T-helper 17 cell (primary cell): Measurements from ENCODE around the gene MCFD2. TPM values are rescaled to one million over a fixed set of nuclear protein-coding genes. Genes with fewer than 3 reads are reported as not detected.

ENCODE experiments used
- ATAC-seq: fragments of 150-1000 bp; cut with Tn5 transposase; 2 replicates; pipeline ENCODE4 v1.10.0; 2021; ENCODE audit warnings: mild to moderate bottlenecking, moderate library complexity
- DNase-seq, 3 donors: peaks; one replicate each; pipeline versions ENCODE4 v3.0.0 to v3.0.0-alpha.2; 2020 to 2021
- H3K9me3 ChIP-seq: one replicate; pipeline ENCODE4 v1.7.0; 2013; ENCODE audit warnings: low read length, mild to moderate bottlenecking; ENCODE audit not compliant: control insufficient read depth, poor library complexity, severe bottlenecking
- H3K27ac Mint-ChIP-seq: one replicate; pipeline ENCODE4 v1.8.0; 2022; ENCODE audit warnings: mild to moderate bottlenecking, moderate library complexity, mixed read lengths
- H3K27me3 Mint-ChIP-seq: one replicate; pipeline ENCODE4 v1.8.0; 2022; ENCODE audit warnings: mixed read lengths
- H3K36me3 Mint-ChIP-seq: one replicate; pipeline ENCODE4 v1.8.0; 2022; ENCODE audit warnings: low read depth, mixed read lengths
- H3K4me1 Mint-ChIP-seq: one replicate; pipeline ENCODE4 v1.8.0; 2022; ENCODE audit warnings: mild to moderate bottlenecking, mixed read lengths
- H3K4me3 Mint-ChIP-seq: one replicate; pipeline ENCODE4 v1.8.0; 2022; ENCODE audit warnings: mild to moderate bottlenecking, moderate library complexity, mixed read lengths
- total RNA-seq, 4 donors: library from RNA in 2 of 4; stranded (reverse) in 2 of 4; gene quantifications; one replicate each; pipeline ENCODE4 v1.2.3 and lab custom pipeline; 2022 to 2026

Gene MCFD2
- total RNA-seq, 2 donors from 2014 or later, result 29.0 to 41.9 TPM

DNA sequence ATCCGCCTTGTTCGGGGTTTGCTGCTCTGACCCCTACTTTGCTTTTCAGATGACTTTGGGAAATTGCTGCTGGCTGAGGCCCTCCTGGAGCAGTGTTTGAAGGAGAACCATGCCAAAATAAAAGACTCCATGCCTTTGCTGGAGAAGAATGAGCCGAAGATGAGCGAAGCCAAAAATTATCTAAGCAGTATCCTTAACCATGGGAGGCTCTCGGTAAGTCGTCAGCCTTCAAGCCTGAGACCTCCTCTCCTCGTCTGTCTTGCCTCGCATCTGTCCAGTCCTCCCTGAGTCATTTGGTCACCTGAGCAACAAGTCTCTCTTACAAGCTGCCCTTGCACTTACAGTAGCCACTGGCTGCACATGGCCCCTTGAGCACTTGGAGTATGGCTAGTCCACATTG is 34.7 kb upstream of the MCFD2 start:
- Mint-ChIP-seq H3K4me1 (peaks cover 41% of the 10 kb centered on the region), H3K4me3 (peak overlapping the region; percentile 12), H3K27me3 (no peaks in the 10 kb centered on the region), H3K36me3 (peaks cover 5% of the 10 kb centered on the region), H3K27ac (peak overlapping the region; percentile 67)
- no peaks in the 10 kb centered on the region for H3K9me3 ChIP-seq
- no peak for ATAC-seq
- DNase-seq, result no peak

DNA sequence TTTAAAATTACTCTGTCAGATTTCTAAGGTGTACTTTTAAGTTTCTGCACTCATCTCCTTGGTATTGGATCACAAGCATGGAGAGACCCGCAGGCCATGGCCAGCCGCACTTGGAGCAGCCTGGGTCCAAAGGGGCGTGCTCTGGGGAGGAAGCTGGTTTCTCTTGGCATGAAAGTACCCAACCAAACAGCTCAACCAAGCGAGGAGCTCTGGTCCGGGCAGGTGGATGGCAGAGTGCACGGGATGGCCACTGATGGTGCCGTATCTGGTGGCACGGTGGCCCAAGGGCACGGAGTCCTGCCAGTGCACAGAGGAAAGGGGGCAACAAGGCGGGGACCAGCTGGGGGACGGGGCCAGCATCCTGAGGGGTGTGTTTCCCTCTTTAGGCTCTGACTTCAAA is 32.2 kb upstream of the MCFD2 start:
- Mint-ChIP-seq H3K4me3 (no peak overlapping the region), H3K4me1 (peaks cover 45% of the 10 kb centered on the region), H3K36me3 (peaks cover 2% of the 10 kb centered on the region), H3K27ac (peak overlapping the region; percentile 82), H3K27me3 (no peaks in the 10 kb centered on the region)
- H3K9me3 ChIP-seq, result no peaks in the 10 kb centered on the region
- ATAC-seq, result no peak
- no peak for DNase-seq

DNA sequence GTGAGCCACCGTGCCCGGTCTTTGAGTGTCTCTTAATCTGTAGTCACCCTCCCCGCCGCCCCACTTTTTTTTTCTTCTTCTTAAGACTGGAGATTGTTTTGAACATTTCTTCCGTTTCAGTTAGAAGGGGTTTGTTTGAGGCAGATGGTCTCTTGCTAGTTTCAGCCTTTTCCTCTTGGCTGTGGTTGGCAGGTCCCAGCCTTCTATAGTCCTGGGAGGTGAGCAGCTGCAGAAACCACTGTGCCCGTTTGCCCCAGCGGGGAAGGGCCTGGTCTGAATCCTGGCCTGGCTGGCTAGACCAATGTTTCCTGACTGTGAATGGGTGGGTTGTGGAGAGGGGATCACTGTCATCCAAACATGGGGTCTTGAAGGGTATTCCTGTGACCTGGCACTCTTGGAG is 30.1 kb upstream of the MCFD2 start:
- no peaks in the 10 kb centered on the region for H3K27me3 Mint-ChIP-seq
- ATAC-seq (no peak), DNase-seq (no peak)
- H3K4me3 Mint-ChIP-seq, result peak overlapping the region; percentile 56
- H3K36me3 Mint-ChIP-seq, result peaks cover 2% of the 10 kb centered on the region
- H3K27ac Mint-ChIP-seq, result peak overlapping the region; percentile 99
- H3K9me3 ChIP-seq, result no peaks in the 10 kb centered on the region
- peaks cover 44% of the 10 kb centered on the region for H3K4me1 Mint-ChIP-seq

GRCh38 chr2:46943881-46944798 is 28.5 kb upstream of the MCFD2 start:
- ATAC-seq (peak; percentile 75), DNase-seq (peak; percentile 42 to 62 (median 51))
- peaks cover 42% of the 10 kb centered on the region for H3K4me1 Mint-ChIP-seq
- peak overlapping the region; percentile 99 for H3K27ac Mint-ChIP-seq
- H3K9me3 ChIP-seq, result no peaks in the 10 kb centered on the region
- H3K4me3 Mint-ChIP-seq, result peak overlapping the region; percentile 98
- peaks cover 2% of the 10 kb centered on the region for H3K36me3 Mint-ChIP-seq
- H3K27me3 Mint-ChIP-seq, result no peaks in the 10 kb centered on the region

- peak overlapping the region; percentile 99 for H3K27ac Mint-ChIP-seq
- H3K9me3 ChIP-seq, result no peaks in the 10 kb centered on the region
- DNase-seq (no peak), ATAC-seq (no peak)
- peaks cover 2% of the 10 kb centered on the region for H3K36me3 Mint-ChIP-seq
- peaks cover 42% of the 10 kb centered on the region for H3K4me1 Mint-ChIP-seq
- peak overlapping the region; percentile 98 for H3K4me3 Mint-ChIP-seq
- no peaks in the 10 kb centered on the region for H3K27me3 Mint-ChIP-seq
These were observed 27.5 kb upstream of the MCFD2 start for GRCh38 chr2:46942891-46943626.

GRCh38 chr2:46942143-46942526 is 26.5 kb upstream of the MCFD2 start:
- DNase-seq (peak; percentile 69 to 73 (median 71)), ATAC-seq (peak; percentile 70)
- Mint-ChIP-seq H3K36me3 (peaks cover 2% of the 10 kb centered on the region), H3K4me3 (peak overlapping the region; percentile 98), H3K27me3 (no peaks in the 10 kb centered on the region), H3K27ac (peak overlapping the region; percentile 99), H3K4me1 (peaks cover 45% of the 10 kb centered on the region)
- H3K9me3 ChIP-seq, result no peaks in the 10 kb centered on the region

- Mint-ChIP-seq H3K4me1 (peaks cover 35% of the 10 kb centered on the region), H3K36me3 (no peaks in the 10 kb centered on the region), H3K27me3 (no peaks in the 10 kb centered on the region), H3K27ac (peak overlapping the region; percentile 90), H3K4me3 (peak overlapping the region; percentile 90)
- H3K9me3 ChIP-seq, result no peaks in the 10 kb centered on the region
- DNase-seq (no peak), ATAC-seq (no peak)
These were observed 24.2 kb upstream of the MCFD2 start for GRCh38 chr2:46939626-46940359.

DNA sequence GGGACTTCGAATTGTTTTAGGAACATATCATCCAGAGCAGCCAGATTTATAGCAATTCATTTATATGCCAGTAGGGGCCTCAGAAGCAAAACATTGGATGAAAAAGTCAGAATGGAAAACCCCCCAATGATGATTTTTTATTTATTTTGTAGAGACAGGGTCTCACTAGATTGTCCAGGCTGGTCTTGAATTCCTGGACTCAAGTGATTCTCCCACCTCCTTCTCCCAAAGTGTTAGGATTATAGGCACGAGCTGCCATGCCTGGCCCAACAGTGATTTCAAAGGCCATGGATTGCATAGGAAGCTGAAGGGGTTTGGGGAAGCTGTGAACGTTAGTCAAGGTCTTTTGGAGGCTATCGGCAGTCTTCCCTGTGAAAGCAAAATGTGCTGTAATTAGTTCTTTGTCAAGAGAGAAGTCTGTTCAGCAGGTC is 21.9 kb upstream of the MCFD2 start:
- Mint-ChIP-seq H3K27me3 (no peaks in the 10 kb centered on the region), H3K4me3 (peak overlapping the region; percentile 61)

DNA sequence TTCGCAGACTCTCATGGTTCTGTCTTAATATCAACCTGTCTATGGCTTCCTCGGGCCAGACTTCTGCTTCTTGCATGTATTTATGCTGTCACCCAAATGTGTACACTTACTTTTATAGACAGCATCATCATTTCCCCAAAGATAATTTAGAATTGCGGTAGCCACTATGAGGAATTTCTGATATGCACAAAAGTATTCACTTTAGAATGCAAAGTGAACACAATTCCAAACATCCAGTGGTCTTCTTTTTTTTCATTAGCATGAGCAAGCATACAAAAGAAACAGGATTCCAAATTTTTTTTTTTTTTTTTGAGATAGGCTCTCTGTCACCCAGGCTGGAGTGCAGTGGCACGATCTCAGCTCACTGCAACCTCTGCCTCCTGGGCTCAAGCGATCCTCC is 21.0 kb upstream of the MCFD2 start:
- no peaks in the 10 kb centered on the region for H3K9me3 ChIP-seq
- Mint-ChIP-seq H3K27ac (peak overlapping the region; percentile 27), H3K4me3 (no peak overlapping the region), H3K36me3 (no peaks in the 10 kb centered on the region), H3K27me3 (no peaks in the 10 kb centered on the region), H3K4me1 (peaks cover 19% of the 10 kb centered on the region)
- ATAC-seq (no peak), DNase-seq (no peak)

More for the DNA sequence above, 21.9 kb upstream of the MCFD2 start:
- Mint-ChIP-seq H3K4me1 (peaks cover 25% of the 10 kb centered on the region), H3K27ac (peak overlapping the region; percentile 90), H3K36me3 (no peaks in the 10 kb centered on the region)
- ATAC-seq (no peak), DNase-seq (no peak)
- H3K9me3 ChIP-seq, result no peaks in the 10 kb centered on the region

DNA sequence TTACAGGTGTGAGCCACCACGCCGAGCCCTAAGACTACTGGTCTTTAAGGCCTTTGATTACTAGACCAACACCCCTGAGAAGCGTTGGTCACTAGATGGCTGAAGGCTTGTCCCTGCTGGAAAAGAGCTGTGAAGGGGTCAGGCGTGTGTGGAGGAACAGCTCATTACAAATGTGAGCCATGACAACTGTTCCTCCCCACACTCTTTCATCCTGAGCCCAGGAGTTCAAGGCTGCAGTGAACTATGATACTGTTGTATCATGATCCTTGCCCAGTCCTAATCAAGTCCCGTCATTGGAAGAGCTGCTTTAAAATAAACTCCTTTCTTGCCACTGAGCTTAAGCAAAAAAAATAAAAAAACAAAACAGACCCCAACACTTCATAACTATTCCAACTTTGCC is 19.5 kb upstream of the MCFD2 start:
- Mint-ChIP-seq H3K4me1 (peaks cover 15% of the 10 kb centered on the region), H3K36me3 (no peaks in the 10 kb centered on the region), H3K27me3 (no peaks in the 10 kb centered on the region), H3K4me3 (no peak overlapping the region), H3K27ac (no peak overlapping the region)
- no peaks in the 10 kb centered on the region for H3K9me3 ChIP-seq
- DNase-seq (no peak), ATAC-seq (no peak)

GRCh38 chr2:46929612-46930011 is 14.0 kb upstream of the MCFD2 start:
- H3K27me3 Mint-ChIP-seq, result no peaks in the 10 kb centered on the region
- DNase-seq (no peak), ATAC-seq (no peak)
- H3K4me1 Mint-ChIP-seq, result peaks cover 6% of the 10 kb centered on the region
- no peak overlapping the region for H3K4me3 Mint-ChIP-seq
- H3K27ac Mint-ChIP-seq, result no peak overlapping the region
- H3K36me3 Mint-ChIP-seq, result peaks cover 3% of the 10 kb centered on the region
- H3K9me3 ChIP-seq, result no peaks in the 10 kb centered on the region

DNA sequence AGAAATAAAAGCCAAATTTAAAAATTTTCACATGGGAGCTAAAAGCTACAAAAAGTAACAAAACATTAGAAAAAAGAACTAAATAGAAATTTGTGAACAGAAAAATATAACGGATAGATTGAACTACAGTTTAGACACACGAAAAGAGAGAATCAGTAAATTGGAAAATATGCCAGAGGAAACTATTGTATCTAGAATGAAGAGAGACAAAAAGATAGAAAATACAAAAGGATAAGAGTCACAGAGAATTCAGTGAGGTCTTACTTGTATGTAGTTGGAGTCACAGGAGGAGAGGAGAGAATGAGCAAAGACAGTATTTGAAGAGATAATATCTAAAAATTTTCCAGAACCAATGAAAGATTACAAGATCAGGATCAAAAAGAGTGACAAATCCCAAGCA is 11.3 kb upstream of the MCFD2 start:
- H3K4me1 Mint-ChIP-seq, result peaks cover 7% of the 10 kb centered on the region
- H3K4me3 Mint-ChIP-seq, result no peak overlapping the region
- H3K27ac Mint-ChIP-seq, result no peak overlapping the region
- H3K36me3 Mint-ChIP-seq, result peaks cover 3% of the 10 kb centered on the region
- ATAC-seq, result no peak
- H3K9me3 ChIP-seq, result no peaks in the 10 kb centered on the region
- DNase-seq, result no peak
- no peaks in the 10 kb centered on the region for H3K27me3 Mint-ChIP-seq
